ENCODE data around the gene TNS3.

DNA sequence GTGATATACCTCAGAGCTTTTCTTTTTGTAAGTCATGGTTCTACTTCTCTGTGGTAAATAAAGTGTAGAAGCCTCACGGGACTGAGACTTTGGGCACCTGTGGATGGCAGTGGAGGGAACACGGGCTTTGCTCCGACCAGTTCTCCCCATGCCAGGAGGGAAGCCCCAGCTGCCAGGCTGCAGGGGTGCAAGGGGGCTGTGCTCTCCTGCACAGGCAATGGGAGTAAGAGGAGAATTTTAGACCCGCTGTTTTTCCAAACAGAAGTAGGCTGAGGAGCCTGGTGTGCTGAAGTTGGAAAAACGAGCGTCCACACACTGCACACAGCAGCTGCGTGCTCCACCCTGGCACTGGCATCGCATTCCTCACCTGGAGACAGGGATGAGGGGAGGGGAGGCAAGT, 282.4 kb downstream of the TNS3 start:
- TF ChIP-seq, protein P1, sequence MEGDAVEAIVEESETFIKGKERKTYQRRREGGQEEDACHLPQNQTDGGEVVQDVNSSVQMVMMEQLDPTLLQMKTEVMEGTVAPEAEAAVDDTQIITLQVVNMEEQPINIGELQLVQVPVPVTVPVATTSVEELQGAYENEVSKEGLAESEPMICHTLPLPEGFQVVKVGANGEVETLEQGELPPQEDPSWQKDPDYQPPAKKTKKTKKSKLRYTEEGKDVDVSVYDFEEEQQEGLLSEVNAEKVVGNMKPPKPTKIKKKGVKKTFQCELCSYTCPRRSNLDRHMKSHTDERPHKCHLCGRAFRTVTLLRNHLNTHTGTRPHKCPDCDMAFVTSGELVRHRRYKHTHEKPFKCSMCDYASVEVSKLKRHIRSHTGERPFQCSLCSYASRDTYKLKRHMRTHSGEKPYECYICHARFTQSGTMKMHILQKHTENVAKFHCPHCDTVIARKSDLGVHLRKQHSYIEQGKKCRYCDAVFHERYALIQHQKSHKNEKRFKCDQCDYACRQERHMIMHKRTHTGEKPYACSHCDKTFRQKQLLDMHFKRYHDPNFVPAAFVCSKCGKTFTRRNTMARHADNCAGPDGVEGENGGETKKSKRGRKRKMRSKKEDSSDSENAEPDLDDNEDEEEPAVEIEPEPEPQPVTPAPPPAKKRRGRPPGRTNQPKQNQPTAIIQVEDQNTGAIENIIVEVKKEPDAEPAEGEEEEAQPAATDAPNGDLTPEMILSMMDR (conservative IDR thresholded peaks at IDR 0.05) = no peak
- no peak for TF ChIP-seq EZH2 (IDR thresholded peaks at IDR 0.05; ENCODE audit: low read depth)
